NCI-H510A (cell line): Measurements from ENCODE around the gene TANGO6.
"Not testable (repeated sequence)": the region's sequence is repeated elsewhere in the genome, so short reads cannot be mapped to it uniquely, and the experiment has no call there.

Experiments used
- DNase-seq: peaks from one replicate; lab custom pipeline; 2025; lab: John Stamatoyannopoulos, UW

TANGO6 gene

DNA sequence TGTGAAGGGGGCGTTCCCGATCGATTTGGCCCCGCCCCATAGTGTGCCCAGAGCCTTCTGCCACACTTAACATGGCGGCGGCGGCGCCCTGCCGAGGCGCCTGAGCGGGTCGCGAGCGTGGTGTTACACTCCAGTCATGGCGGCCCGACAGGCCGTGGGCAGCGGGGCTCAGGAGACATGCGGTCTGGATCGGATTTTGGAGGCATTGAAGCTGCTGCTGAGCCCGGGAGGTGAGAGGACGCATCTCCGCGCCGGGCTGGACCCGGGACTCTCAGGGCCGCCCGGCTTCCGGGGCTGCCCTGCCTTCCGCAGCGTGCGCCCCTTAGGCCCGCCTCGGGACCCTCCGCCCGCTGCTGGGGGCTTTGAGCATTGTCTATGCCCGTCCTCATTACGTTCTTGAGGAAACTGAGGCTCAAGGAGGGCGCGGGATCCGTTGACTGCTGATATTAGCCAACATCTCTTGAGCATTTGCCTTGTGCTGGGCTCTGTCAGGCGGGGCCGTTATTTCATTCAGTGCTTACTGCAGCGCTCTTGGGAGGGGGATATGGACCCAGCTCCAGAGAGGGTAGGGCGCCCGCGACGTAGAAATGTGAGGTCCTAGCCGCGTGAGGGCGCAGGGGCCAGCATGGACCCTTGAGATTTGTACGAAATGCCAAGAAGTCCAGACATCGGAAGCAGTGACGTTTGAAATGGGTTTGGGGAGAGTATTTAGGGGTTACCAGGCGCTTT, at the start of gene TANGO6:
Gene TANGO6 (plus strand): TSS at position 50 of the 729 bp plus-strand sequence. CDS start 87 bp downstream, at position 137.
- DNase-seq, result peak; percentile 34

DNA sequence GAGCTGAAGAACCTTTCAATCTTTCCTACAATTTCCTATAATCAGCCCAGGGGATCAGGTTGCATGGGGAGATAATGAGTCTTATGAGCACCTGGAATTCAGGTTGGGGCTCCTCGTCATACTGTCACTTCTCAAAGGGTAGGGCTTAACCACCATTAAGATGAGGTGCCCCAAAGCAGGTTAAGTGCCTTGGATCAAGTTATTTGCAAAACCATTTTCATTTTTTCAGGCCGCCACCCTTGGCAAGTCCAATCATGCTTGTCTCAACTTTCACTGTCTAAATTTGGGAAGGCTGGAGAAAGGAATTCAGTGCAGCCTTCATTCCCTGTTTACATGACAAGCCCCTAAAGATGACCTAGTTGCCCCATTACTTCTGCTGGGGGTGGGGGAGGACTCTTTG, 44.9 kb upstream of the TANGO6 start:
- no peak for DNase-seq

DNA sequence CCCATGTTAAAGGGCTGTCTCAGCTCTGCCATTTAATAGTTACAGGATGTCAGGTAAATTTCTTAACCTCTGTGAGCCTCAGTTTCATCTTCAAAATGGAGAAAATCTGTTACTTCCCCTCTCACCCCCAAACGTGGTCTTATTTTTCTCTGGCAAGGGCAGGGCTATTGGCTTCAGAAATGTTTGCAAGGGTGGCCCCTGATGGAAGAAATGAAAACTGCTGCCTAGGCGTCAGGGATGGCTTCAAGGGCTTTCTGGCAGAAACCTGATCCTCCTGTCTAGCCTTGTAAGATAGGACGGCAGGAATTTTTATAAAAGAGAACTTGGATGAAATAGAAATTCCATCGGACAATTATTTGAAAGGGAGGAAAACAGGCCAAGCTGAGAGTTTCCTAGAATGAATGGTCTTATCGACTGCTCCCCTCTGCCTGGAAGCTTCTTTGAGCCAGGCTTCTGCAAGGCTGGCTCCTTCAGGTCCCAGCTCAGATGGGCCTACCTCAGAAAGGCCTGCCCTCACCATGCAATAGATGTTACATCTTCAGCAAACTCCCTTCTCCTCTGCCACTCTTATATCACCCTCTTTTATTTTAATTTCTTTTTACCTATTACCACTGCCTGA, 43.0 kb upstream of the TANGO6 start:
- no peak for DNase-seq

DNA sequence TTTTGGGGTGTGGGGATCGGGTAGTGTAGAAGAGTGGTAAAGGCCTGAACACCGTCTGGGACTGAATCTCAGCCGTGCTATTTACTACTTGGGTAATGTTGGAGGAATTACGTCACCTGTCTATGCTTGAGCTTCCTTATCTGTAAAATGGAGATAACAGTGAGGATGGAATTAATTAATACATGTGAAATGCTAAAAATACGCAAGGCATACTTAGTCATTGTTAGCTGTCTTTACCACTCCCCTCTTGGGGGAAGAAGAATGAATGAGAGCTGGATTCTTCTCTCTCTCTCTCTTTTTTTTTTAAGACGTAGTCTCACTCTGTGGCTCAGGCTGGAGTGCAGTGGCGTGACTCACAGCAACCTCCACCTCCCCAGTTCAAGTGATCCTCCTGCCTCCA, 41.1 kb upstream of the TANGO6 start:
- DNase-seq, result no peak

DNA sequence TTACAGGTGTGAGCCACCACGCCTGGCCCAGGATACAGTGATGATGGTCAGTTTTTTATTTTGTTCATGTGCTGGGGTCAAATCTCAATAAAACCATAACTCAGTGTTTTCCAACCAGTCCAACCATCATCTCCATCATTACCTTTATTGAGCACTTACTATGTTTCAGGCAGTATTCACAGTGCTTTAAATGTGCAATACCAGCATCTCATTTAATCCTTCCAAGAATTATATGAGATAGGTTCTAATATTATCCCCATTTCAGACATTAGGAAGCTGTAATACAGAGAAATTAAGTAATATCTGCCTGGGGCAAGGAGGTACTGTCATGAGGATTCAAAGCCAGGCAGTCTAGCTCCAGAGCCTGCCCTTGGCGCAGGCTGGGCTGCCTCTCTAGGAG, 36.9 kb upstream of the TANGO6 start:
- no peak for DNase-seq

DNA sequence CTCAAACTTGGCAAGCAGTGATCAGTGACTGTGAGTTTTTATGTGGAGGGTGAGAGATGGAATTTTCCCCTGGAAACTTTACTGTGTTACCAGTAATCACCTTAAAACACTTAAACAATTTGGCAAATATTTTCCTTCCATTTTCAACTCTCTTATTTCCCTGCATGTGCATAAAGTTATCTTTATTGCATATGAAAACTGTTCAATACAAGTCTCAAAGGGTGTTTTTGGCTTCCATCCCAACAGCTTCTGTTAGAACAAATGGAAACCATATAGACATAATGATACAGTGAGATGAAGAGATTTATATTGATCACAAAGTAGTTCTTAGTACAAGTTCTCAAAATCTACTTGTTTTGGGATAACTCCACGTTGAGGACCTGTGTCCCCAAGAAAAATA, 36.4 kb upstream of the TANGO6 start:
- no peak for DNase-seq

DNA sequence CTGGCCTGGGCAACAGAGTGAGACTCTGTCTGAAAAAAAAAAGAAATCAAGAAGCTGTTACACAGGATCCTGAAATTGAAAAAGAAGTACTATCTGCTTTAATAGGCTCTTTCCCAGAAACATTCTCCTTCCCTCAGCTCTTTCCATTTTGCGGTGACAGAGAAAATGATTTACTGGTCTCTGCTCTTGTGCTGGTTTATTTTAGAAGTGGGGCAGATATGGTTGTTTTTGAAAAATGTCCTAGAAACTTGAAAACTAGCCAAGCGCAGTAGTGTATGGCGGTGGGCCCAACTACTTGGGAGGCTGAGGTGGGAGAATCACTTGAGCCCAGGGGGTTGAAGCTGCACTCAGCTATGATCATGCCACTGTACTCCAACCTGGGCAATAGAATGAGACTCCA, 28.8 kb upstream of the TANGO6 start:
- no peak for DNase-seq

DNA sequence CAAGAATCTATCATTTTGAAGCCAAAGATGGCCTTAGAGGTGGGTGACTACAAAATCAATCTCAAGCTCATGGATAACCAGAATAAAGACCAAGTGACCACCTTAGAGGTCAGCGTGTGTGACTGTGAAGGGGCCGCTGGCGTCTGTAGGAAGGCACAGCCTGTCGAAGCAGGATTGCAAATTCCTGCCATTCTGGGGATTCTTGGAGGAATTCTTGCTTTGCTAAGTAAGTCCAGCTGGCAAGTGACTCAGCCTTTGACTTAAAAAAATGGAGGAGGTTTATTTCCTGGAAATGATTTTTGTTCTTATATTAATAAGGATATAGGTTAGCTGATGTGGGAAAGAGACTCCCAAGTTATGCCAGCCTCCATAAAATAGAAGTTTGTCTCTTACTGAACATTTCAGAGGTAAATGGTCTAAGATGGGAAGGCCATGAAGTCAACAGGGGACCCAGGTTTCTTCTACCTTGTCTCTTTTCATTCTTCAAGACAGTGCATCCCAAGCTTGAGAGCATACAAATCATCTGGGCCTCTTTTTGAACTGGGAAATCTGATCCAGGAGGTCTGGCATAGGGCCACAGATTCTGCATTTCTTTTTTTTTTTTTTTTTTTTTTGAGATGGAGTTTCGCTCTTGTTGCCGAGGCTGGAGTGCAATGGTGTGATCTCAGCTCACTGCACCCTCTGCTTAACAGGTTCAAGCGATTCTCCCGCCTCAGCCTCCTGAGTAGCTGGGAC, 19.8 kb upstream of the TANGO6 start:
- DNase-seq, result no peak

DNA sequence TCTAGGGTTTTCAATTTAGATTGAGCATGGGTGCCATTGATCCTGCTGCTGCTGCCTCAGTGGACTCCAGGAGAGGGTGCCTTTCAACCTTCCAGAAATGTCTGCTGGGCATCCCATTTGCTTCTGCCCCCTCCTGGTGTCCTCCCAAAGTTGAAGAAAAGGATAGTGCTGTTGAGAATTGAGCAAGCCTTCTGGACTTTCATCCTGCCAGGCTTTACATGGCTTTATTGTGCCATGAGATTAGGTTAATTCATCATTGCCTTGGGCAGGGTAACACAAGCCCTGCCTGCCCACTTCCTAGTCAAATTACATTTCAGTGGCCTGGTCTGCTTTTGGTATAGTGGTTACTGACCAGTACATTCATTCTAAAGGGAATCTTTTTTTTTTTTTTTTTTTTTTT, 17.9 kb upstream of the TANGO6 start:
- no peak for DNase-seq

DNA sequence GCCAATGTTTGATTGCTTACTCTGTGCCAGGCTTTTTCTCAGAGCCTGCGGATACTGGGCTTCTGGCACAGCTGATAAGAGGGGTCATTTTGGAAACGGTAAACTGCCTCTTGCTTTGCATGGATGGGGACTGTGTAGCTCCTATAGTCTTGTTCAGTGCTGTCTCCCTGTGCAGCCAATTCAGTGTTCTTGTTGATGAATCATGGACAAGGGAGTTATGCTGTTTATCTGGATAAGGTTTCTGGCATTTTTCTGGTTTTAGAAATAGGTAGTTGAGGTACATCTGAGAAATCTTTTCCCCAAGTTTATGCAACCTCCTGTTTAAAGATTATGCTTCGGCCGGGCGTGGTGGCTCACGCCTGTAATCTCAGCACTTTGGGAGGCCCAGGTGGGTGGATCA, 16.7 kb upstream of the TANGO6 start:
- no peak for DNase-seq

DNA sequence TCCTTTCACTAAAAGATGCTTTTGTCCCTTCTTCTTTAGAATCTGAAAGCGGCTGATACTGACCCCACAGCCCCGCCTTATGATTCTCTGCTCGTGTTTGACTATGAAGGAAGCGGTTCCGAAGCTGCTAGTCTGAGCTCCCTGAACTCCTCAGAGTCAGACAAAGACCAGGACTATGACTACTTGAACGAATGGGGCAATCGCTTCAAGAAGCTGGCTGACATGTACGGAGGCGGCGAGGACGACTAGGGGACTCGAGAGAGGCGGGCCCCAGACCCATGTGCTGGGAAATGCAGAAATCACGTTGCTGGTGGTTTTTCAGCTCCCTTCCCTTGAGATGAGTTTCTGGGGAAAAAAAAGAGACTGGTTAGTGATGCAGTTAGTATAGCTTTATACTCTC, 10.1 kb upstream of the TANGO6 start:
- no peak for DNase-seq

DNA sequence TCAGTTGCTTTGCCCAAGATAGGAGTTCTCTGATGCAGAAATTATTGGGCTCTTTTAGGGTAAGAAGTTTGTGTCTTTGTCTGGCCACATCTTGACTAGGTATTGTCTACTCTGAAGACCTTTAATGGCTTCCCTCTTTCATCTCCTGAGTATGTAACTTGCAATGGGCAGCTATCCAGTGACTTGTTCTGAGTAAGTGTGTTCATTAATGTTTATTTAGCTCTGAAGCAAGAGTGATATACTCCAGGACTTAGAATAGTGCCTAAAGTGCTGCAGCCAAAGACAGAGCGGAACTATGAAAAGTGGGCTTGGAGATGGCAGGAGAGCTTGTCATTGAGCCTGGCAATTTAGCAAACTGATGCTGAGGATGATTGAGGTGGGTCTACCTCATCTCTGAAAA, 8.8 kb upstream of the TANGO6 start:
- no peak for DNase-seq

DNA sequence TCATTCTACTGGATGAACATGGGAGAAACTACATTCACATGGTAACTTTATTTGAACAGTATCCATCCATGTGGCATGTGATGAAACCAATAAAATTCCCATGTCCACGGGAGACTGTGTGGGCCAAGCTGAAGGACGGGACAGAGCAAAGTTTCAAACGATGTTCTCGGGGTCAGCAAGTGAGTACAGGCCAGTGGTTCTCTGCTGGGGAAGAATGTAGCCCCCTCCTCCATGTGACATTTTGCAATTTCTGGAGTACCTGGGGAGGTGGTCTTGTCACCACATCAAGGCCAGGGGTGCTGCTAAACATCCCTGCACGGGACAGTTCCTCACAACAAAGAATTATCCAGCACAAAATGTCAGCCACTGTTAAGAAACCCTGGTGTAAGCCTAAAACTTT, 7.4 kb upstream of the TANGO6 start:
- DNase-seq, result no peak

DNA sequence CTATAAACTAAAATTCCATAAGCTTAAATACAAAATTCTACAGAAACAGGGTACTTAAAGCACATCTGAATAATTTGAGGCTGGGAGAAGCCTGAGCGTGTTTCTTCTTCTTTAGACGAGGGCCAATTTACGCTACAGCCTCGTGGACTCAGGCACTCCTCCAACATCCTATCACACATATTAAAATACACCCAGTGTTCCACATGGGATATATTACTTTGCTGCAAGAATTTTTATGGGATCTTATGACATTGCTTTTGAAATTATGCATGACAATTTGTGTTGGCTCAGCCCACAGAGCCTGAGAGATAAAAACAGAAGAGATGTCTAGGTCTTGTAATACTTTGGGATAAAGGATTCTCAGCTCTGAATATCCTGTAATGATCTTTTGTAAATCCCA, 3.5 kb upstream of the TANGO6 start:
- DNase-seq, result no peak

DNA sequence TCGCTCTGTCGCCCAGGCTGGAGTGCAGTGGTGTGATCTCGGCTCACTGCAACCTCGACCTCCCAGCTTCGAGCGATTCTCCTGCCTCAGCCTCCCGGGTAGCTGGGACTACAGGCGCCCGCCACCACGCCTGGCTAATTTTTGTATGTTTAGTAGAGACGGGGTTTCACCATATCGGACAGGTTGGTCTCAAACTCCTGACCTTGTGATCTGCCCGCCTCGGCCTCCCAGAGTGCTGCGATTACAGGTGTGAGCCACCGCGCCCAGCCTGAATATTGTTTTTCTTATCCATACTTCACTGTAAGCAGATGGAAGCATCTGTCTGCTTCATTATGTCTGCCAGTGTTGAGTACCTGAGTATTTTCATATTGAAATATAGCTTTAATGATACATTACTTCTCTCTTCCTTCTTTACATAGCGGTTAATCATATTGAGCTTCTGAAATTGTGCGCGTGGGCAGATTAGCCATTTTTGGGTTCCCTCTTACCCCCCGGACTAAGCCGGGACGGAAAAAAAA, 308 bp upstream of the TANGO6 start:
- not testable (repeated sequence) for DNase-seq

DNA sequence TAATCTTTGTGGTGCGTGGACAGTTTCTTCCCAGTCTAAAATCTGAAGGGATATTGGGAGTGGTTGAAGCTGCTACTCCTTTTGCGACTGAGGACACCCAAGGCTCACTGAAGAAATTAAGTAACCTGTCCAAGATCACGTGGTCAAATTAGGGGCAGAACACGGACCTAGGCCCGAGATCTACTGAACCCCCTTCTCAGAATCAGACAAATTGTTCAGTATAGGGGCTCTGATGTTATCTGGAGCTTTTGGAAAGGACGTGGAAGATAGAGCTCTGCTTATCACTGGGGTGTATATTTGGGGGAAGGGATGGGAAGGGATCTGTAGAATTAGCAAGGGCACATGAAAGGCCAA, 857 bp downstream of the TANGO6 start:
- DNase-seq, result no peak

DNA sequence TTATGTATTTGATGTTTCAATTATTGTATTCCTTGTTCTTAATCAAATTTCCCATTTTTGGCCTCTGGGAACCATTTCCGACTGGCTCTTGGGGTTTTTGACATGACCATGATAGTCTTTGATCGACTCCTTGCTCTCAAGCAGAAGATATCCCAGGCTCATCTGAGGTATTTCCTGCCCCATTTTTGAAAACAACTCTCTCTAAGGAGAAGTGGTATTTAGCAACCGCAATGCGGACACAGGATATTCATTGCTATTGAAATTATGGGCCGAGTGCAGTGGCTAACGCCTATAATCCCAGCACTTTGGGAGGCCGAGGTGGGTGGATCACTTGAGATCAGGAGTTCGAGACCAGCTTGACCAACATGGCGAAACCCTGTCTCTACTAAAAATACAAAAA, 5.5 kb downstream of the TANGO6 start:
- DNase-seq, result no peak

DNA sequence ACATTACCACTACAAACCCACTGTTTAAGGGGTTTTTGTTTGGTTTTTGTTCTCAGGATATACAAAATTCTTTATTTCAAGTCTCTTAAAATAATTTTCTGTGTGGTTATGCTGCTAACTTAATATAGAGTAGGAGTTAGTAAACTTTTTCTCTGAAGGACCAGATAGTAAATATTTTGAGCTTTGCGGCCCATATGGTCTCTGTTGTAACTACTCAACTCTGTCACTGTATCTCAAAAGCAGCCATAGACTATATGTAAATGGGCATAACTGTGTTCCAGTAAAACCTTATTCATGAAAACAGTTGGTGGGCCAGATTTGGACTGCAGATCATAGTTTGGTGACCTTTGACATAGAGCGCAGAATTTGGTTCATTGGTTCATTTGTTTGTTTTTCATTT, 7.2 kb downstream of the TANGO6 start:
- no peak for DNase-seq

DNA sequence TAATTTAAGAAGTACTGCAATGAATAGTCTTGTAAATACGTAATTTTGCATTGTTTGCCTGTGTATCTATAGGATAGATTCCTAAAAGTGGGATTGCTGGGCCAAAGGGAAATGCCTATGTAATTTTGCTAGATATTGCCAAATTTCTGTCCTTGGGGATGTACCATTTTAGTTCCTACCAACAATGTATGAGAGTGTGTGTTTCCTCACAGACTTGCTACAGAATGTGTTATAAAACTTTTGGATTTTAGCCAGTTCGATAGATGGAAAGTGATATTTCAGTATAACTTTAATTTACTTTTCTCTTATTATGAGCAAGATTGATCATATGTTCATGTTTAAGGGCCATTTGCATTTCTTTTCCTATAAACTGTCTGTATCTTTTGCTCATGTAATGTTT, 8.3 kb downstream of the TANGO6 start:
- DNase-seq, result no peak

DNA sequence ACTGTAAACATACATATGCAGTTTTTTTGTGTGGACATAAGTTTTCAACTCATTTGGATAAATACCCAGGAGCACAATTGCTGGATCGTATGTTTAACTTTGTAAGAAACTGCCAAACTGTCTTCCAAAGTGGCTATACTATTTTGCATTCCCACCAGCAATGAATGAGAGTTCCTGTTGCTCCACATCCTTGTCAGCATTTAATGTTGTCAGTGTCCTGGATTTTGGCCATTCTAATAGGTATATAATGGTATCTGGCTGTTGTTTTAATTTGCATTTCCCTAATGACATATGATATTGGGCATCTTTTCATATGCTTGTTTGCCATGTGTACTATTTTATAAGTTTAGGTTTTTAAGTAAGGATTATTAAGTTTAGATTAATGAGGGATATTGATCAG, 14.1 kb downstream of the TANGO6 start:
- no peak for DNase-seq

DNA sequence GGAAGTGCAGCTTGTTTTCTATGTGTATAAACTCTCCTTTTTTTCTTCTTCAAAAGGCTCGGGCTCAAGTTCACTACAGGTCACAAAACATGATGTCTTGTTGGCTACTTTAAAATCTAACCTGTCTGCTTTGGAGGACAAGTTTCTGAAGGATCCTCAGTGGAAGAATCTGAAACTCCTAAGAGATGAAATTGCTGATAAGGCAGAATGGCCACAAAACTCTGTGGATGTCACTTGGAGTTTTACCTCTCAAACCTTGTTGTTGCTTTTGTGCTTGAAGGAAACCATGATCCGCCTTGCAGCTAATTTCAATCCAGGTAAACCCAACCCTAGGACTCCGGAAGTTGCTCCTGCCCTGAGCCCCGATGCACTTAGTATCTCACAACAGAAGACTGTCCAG, 16.5 kb downstream of the TANGO6 start:
- DNase-seq, result no peak

DNA sequence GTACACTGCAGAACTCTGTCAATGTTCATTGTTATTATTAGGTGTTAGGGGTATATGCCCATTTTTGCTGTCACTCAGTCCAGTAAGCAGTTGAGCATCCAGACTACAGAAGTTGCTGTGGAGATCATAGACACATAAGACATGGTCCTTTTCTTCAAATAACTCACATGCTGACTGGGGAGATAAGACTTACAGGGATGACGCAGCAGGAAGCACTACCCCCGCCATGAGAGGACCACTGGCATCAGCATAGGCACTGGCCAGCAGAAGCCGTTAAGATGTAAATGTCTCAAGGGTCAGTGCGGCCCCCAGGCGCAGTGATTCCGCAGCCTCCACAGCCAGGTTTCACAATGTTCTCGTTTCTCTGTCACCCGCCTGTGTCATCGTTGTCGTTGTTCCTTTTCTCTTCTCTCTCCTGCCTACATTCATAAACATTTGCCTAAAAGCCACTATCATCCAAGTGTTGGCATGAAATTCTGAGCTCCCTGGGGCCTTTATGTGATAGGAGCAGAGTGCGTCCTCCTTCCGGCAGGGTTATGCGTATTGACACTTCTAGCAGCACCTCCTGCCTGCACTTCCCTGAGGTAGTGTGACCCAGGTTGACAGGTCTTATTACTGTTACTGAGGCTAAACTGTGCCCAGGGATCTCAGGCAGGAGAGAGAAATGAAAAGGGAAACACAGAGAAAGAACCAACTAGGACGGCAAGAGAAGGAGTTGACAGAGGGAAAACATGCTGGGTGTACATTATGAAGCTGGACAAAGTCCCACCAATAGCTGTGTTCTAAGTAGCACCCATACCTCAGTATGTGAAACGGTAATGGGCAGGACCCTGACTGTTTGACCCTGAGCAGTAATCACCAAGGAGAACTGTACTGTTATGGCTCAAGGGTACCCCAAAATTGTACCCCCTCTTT, 17.9 kb downstream of the TANGO6 start:
- no peak for DNase-seq
